OCI-LY1 (cell line): ENCODE data around the gene TMPRSS11D.

Experiments used
- CTCF ChIP-seq: fragments of 200-600 bp; sonication (generic), shearing (Covaris generic); IDR thresholded peaks from 2 replicates; pipeline ENCODE4 v1.5.1; 2017; ENCODE audit warnings: mild to moderate bottlenecking, antibody characterized with exemption, low read length, moderate library complexity, mixed read lengths
- EZH2 ChIP-seq: fragments of 200-600 bp; sonication (generic), shearing (Covaris generic); IDR thresholded peaks from 2 replicates; pipeline ENCODE4 v1.8.0; 2017; ENCODE audit warnings: borderline replicate concordance, mixed run types, mild to moderate bottlenecking, antibody characterized with exemption, low read length, moderate library complexity, mixed read lengths

- TF ChIP-seq CTCF (no peak), EZH2 (no peak)
Observed at GRCh38 chr4:67929426-67929825, 45.6 kb upstream of the TMPRSS11D start.
